ENCODE measurements around the gene BEST3.

BEST3 gene

GRCh38 chr12:69698769-69699540, at the start of gene BEST3:
BEST3 (minus strand) TSS chr12:69699303; CDS start chr12:69697798, 1,505 bp downstream.
- FAIRE-seq (no peak), DNase-seq (ENCODE audit: insufficient read length, low spot score) (no peak)

- DNase-seq (ENCODE audit: insufficient read length, low spot score) (no peak), FAIRE-seq (no peak)
Measured at GRCh38 chr12:69744109-69744508, 45.0 kb upstream of the BEST3 start.

- DNase-seq (ENCODE audit: insufficient read length, low spot score) (peak; percentile 38), FAIRE-seq (peak; percentile 13)
Measured at GRCh38 chr12:69739287-69740191, 40.4 kb upstream of the BEST3 start.

- peak; percentile 89 for DNase-seq (ENCODE audit: insufficient read length, low spot score)
- peak; percentile 95 for FAIRE-seq
Measured at GRCh38 chr12:69738351-69739286, 39.5 kb upstream of the BEST3 start, which contains the start of gene RAB3IP. RAB3IP (plus strand) TSS chr12:69738860; CDS start chr12:69755409, 16,549 bp downstream.

- DNase-seq (ENCODE audit: insufficient read length, low spot score) (no peak), FAIRE-seq (no peak)
Measured at GRCh38 chr12:69733638-69734037, 34.5 kb upstream of the BEST3 start.

- DNase-seq (ENCODE audit: insufficient read length, low spot score) (no peak), FAIRE-seq (no peak)
Measured at GRCh38 chr12:69732088-69732487, 33.0 kb upstream of the BEST3 start.

- DNase-seq (ENCODE audit: insufficient read length, low spot score) (no peak), FAIRE-seq (no peak)
Measured at GRCh38 chr12:69726922-69727321, 27.8 kb upstream of the BEST3 start.

- FAIRE-seq (no peak), DNase-seq (ENCODE audit: insufficient read length, low spot score) (no peak)
Measured at GRCh38 chr12:69720750-69721149, 21.6 kb upstream of the BEST3 start.

GRCh38 chr12:69719336-69720316, 20.5 kb upstream of the BEST3 start:
- DNase-seq (ENCODE audit: insufficient read length, low spot score) (no peak), FAIRE-seq (no peak)

GRCh38 chr12:69714542-69714941, 15.4 kb upstream of the BEST3 start:
- FAIRE-seq (no peak), DNase-seq (ENCODE audit: insufficient read length, low spot score) (no peak)

GRCh38 chr12:69712826-69713225, 13.7 kb upstream of the BEST3 start:
- FAIRE-seq (no peak), DNase-seq (ENCODE audit: insufficient read length, low spot score) (no peak)

- DNase-seq (ENCODE audit: insufficient read length, low spot score) = no peak
- no peak for FAIRE-seq
Measured at GRCh38 chr12:69708649-69709048, 9.5 kb upstream of the BEST3 start.

GRCh38 chr12:69704357-69704756, 5.3 kb upstream of the BEST3 start:
- FAIRE-seq (no peak), DNase-seq (ENCODE audit: insufficient read length, low spot score) (no peak)

- no peak for FAIRE-seq
Measured at GRCh38 chr12:69703146-69703642, 4.1 kb upstream of the BEST3 start.

GRCh38 chr12:69701826-69702225, 2.7 kb upstream of the BEST3 start:
- DNase-seq (ENCODE audit: insufficient read length, low spot score) (no peak), FAIRE-seq (no peak)

More at GRCh38 chr12:69703146-69703642, 4.1 kb upstream of the BEST3 start:
- DNase-seq (ENCODE audit: insufficient read length, low spot score) = no peak

- FAIRE-seq = no peak
- DNase-seq (ENCODE audit: insufficient read length, low spot score) = no peak
Measured at GRCh38 chr12:69698054-69698453, 1.0 kb downstream of the BEST3 start.

GRCh38 chr12:69694123-69694522, 5.0 kb downstream of the BEST3 start:
- DNase-seq (ENCODE audit: insufficient read length, low spot score) = no peak
- FAIRE-seq = no peak

- no peak for DNase-seq (ENCODE audit: insufficient read length, low spot score)
- FAIRE-seq = no peak
Measured at GRCh38 chr12:69689638-69690037, 9.5 kb downstream of the BEST3 start.

All from HTR-8/SVneo (cell line).